ENCODE data around the gene MUS81.

MUS81 gene

GRCh38 chr11:65865550-65866172, 5.4 kb downstream of the MUS81 start:
- TF ChIP-seq MYC (IDR thresholded peaks at IDR 0.05; ENCODE audit: low read depth, low read length), result no peak
- no peak overlapping the region for H3K4me3 ChIP-seq (ENCODE audit: low read depth, low read length)
- DNase-seq (ENCODE audit: low read depth), result no peak

- DNase-seq (ENCODE audit: low read depth), result no peak
- peak overlapping the region; percentile 42 for H3K4me3 ChIP-seq (ENCODE audit: low read depth, low read length)
- TF ChIP-seq MYC (IDR thresholded peaks at IDR 0.05; ENCODE audit: low read depth, low read length) (no peak), CTCF (IDR thresholded peaks at IDR 0.05; ENCODE audit: low read depth, low read length) (no peak), MAX (IDR thresholded peaks at IDR 0.05; ENCODE audit: low read depth, low read length) (no peak), POLR2A (IDR thresholded peaks at IDR 0.05; ENCODE audit: extremely low read depth, insufficient read length) (no peak)
These were observed 6.5 kb downstream of the MUS81 start for GRCh38 chr11:65866509-65867283.

- peak overlapping the region; percentile 42 for H3K4me3 ChIP-seq (ENCODE audit: low read depth, low read length)
- peak; percentile 82 for DNase-seq (ENCODE audit: low read depth)
- TF ChIP-seq MYC (IDR thresholded peaks at IDR 0.05; ENCODE audit: low read depth, low read length) (0 out of 2 replicates have a peak, but pooled peaks have one; percentile 36), MAX (IDR thresholded peaks at IDR 0.05; ENCODE audit: low read depth, low read length) (peak; percentile 18), POLR2A (IDR thresholded peaks at IDR 0.05; ENCODE audit: extremely low read depth, insufficient read length) (peak; percentile 73), CTCF (IDR thresholded peaks at IDR 0.05; ENCODE audit: low read depth, low read length) (no peak)
These were observed 7.2 kb downstream of the MUS81 start for GRCh38 chr11:65867284-65868071.

GRCh38 chr11:65868076-65868667, 7.9 kb downstream of the MUS81 start:
- peak; percentile 65 for DNase-seq (ENCODE audit: low read depth)
- no peak overlapping the region for H3K4me3 ChIP-seq (ENCODE audit: low read depth, low read length)
- TF ChIP-seq MYC (IDR thresholded peaks at IDR 0.05; ENCODE audit: low read depth, low read length) (no peak), CTCF (IDR thresholded peaks at IDR 0.05; ENCODE audit: low read depth, low read length) (no peak), POLR2A (IDR thresholded peaks at IDR 0.05; ENCODE audit: extremely low read depth, insufficient read length) (no peak), MAX (IDR thresholded peaks at IDR 0.05; ENCODE audit: low read depth, low read length) (no peak)

- DNase-seq (ENCODE audit: low read depth), result no peak
- no peak overlapping the region for H3K4me3 ChIP-seq (ENCODE audit: low read depth, low read length)
- TF ChIP-seq POLR2A (IDR thresholded peaks at IDR 0.05; ENCODE audit: extremely low read depth, insufficient read length) (no peak), MAX (IDR thresholded peaks at IDR 0.05; ENCODE audit: low read depth, low read length) (no peak), MYC (IDR thresholded peaks at IDR 0.05; ENCODE audit: low read depth, low read length) (no peak), CTCF (IDR thresholded peaks at IDR 0.05; ENCODE audit: low read depth, low read length) (no peak)
These were observed 8.7 kb downstream of the MUS81 start for GRCh38 chr11:65868907-65869306.

All from NB4 (cell line).